GM12891 (cell line): ENCODE data around the gene ACP3.
"Not testable (repeated sequence)": the region's sequence is repeated elsewhere in the genome, so short reads cannot be mapped to it uniquely, and the experiment has no call there.

Experiments
- DNase-seq: peaks from one replicate; pipeline ENCODE4 v3.0.0; 2011; ENCODE audit warnings: low spot score; ENCODE audit not compliant: insufficient read length
- FAIRE-seq: peaks from 2 replicates; lab custom pipeline; 2011; peaks lifted over from hg19 to GRCh38; lab: Jason Lieb, UNC
- PAX5 ChIP-seq: IDR thresholded peaks from 2 replicates; pipeline ENCODE4 v1.6.1; 2011; ENCODE audit warnings: low read length, moderate library complexity, mild to moderate bottlenecking; ENCODE audit not compliant: insufficient read depth, severe bottlenecking
- POLR2A ChIP-seq: IDR thresholded peaks from 2 replicates; pipeline ENCODE4 v1.6.1; 2011; ENCODE audit warnings: low read depth, low read length, control low read depth
- POLR2AphosphoS5 ChIP-seq: IDR thresholded peaks from 2 replicates; pipeline ENCODE4 v1.6.1; 2011; ENCODE audit warnings: low read depth, low read length, control low read depth
- POU2F2 ChIP-seq: IDR thresholded peaks from 2 replicates; pipeline ENCODE4 v1.6.1; 2011; ENCODE audit warnings: low read depth, mild to moderate bottlenecking, control low read depth, low read length, moderate library complexity
- SPI1 ChIP-seq: IDR thresholded peaks from 2 replicates; pipeline ENCODE4 v1.6.1; 2011; ENCODE audit warnings: low read depth, low read length, control low read depth
- TAF1 ChIP-seq: IDR thresholded peaks from 2 replicates; pipeline ENCODE4 v1.6.1; 2011; ENCODE audit warnings: low read depth, low read length, control low read depth

ACP3 gene

DNA sequence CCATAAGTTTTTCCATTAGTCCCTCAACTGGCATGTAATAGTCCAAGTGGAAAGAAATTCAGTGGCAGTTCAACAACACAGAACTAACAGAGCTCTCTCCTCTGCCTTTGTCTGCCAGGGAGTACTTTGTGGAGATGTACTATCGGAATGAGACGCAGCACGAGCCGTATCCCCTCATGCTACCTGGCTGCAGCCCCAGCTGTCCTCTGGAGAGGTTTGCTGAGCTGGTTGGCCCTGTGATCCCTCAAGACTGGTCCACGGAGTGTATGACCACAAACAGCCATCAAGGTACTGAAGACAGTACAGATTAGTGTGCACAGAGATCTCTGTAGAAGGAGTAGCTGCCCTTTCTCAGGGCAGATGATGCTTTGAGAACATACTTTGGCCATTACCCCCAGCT lies 39.4 kb downstream of the ACP3 start:
- TF ChIP-seq PAX5 (no peak), POLR2A (no peak), TAF1 (no peak), SPI1 (no peak)
- FAIRE-seq (no peak), DNase-seq (no peak)

DNA sequence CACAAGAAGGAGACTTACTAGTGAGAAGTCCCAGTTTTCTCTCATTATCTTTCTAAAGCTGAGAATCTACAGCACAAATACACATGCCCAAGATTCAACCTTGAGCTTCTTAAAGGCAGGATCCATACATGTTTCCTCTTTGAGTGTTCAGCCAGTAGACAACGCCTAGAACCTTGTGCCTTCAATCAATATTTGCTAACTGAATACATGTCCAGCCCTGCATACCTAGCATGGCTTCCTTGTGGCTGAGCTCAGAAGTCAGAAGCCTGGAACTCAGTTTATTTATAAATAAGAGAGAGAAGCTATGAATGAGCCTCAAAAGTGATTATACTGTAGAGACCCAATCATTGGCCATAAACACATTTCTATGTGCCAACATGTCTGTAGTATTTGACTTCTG lies 43.5 kb downstream of the ACP3 start:
- TF ChIP-seq PAX5 (no peak), POU2F2 (no peak)
- FAIRE-seq (no peak), DNase-seq (no peak)

DNA sequence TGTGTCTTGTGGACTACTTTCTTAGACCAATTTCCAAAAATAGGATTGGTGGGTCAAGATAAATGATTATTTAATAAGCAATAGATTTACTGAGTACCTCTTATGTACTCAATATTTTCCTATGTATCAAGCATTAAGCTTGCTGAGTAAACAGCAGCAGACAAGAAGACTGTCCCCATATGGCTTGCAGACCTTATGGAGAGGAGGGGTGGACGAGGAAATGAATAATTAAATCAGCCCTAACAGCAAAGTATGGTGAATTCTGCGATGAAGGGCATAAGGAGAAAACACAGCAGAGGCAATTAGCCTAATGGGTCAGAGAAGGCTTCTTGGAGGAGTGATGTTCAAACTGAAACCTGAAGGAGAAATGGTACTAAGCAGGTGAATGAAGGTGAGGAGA lies 45.1 kb downstream of the ACP3 start:
- FAIRE-seq: no peak
- TF ChIP-seq TAF1 (no peak), POLR2AphosphoS5 (no peak), PAX5 (no peak)
- DNase-seq: no peak

DNA sequence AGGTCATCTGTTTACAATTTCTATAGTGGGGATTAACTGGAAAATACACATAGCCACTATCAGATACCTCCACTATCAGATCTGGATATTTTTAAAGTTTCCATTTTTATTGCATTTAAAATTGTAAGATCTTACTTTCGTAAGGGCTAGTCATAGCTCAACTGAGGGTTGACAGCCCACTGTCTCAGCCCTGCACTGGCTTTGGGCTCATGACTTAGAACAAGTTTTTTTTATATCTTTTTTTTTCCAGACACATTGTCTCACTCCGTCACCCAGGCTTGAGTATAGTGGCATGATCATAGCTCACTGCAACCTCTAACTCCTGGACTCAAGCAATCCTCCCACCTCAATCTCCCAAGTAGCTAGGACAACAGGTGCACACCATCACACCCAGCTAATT lies 51.3 kb downstream of the ACP3 start:
- FAIRE-seq: no peak
- no peak for TF ChIP-seq POU2F2
- no peak for TF ChIP-seq TAF1
- TF ChIP-seq POLR2AphosphoS5: no peak
- no peak for TF ChIP-seq PAX5
- no peak for TF ChIP-seq POLR2A
- no peak for TF ChIP-seq SPI1
- DNase-seq: no peak

DNA sequence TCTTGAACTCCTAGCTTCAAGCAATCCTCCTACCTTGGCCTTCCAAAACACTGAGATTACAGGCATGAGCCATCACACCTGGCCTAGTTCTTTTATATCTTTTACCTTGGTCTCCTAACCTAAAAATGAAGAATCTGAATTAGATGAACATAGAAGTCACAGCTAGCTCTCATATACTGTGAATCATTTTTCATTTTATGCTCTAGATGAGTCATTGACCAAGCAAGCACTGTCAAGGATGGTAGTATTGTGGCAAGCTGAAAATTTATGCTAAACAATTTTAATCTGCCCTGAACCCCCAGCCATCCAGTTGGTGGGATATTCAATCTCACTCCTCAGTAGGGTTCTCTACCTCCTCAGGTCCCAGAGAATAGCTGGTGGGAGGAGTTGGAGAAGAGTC lies 51.8 kb downstream of the ACP3 start:
- no peak for DNase-seq
- TF ChIP-seq SPI1 (no peak), PAX5 (no peak), POU2F2 (no peak), POLR2A (no peak), TAF1 (no peak), POLR2AphosphoS5 (no peak)
- no peak for FAIRE-seq

DNA sequence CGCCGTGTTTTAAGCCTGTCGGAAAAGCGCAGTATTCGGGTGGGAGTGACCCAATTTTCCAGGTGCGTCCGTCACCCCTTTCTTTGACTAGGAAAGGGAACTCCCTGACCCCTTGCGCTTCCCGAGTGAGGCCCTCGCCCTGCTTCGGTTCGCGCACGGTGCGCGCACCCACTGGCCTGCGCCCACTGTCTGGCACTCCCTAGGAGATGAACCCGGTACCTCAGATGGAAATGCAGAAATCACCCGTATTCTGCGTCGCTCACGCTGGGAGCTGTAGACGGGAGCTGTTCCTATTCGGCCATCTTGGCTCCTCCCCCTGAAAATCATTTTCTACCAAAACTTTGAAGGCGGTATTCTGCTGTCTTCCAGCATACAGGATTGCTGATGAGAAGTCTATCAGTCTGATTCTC lies 59.7 kb downstream of the ACP3 start:
- DNase-seq, FAIRE-seq: not testable (repeated sequence)

DNA sequence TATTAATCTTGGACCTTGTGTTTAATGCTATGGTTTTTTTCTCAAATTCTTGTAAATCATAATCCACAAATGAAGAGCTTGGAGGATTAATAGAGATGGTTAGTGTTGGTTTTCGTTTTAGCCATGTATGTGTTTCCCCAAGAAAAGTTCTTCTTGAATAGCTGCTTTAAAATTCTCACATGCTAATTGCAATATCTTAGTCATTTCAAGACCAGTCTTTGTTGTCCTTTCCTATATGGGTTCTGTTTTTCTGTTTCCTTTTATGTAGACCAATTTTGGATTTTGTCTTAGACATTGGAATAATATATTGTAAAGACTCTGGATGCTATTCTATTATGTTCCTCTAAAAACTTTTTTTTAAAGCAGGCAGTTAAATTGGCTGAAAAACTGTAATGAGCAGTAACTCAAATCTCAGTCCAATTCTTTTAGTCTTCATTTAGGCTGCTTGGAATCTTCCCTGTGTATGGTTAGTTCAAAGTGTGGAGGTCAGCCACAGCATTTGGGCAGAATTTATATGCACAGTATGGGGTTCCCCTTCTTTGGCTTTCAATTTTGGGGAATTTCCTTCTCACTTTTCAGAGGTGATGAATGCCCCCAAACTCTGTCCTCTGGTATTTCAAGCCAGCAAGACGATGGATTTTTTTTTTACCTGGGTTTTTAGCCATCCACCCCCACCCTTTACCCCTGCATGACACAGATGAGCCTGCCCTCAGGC lies 61.0 kb downstream of the ACP3 start:
- no peak for DNase-seq
- no peak for FAIRE-seq
- no peak for TF ChIP-seq PAX5
- TF ChIP-seq POU2F2: no peak
- no peak for TF ChIP-seq POLR2A
- no peak for TF ChIP-seq TAF1
- no peak for TF ChIP-seq POLR2AphosphoS5
- TF ChIP-seq SPI1: no peak

DNA sequence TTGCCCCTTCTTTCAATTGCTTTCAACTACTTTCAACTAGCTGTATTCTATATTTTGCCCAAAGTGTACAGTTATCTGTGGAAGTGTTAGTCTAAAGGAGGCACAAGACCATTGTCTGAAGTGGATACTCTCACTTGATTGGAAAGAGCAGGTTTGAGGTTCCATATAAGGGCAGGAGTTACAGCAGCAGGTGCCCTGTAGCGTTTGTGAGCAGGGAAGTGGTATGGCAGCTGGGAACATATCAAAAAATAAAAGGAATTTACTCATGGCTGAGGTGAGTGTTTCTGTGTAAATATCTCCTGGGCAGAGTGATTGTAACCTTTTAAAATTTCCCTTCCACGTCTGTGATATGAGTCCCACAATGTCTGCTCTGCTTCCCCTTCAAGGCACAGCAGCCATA lies 61.6 kb downstream of the ACP3 start:
- DNase-seq (no peak), FAIRE-seq (no peak)
- TF ChIP-seq POU2F2 (no peak), TAF1 (no peak), POLR2A (no peak), POLR2AphosphoS5 (no peak), SPI1 (no peak), PAX5 (no peak)

DNA sequence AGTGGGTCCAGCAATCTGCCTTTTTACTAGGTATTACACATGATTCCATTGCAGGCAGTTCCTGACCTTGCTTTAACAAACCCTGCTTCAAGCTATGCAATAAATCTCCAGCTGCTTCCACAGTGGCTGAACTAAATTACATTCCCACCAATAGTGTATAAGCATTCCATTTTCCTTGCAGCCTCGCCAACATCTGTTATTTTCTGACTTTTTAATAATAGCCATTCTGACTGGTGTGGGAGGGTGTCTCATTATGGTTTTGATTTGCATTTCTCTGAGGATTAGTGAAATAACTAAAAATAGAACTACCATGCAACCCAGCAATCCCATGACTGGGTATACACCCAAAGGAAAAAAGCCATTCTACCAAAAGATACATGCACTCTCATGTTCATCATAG lies 63.7 kb downstream of the ACP3 start:
- DNase-seq (no peak), FAIRE-seq (no peak)
- no peak for TF ChIP-seq POU2F2
- TF ChIP-seq POLR2AphosphoS5: no peak
- no peak for TF ChIP-seq SPI1
- no peak for TF ChIP-seq POLR2A
- no peak for TF ChIP-seq TAF1
- TF ChIP-seq PAX5: no peak

DNA sequence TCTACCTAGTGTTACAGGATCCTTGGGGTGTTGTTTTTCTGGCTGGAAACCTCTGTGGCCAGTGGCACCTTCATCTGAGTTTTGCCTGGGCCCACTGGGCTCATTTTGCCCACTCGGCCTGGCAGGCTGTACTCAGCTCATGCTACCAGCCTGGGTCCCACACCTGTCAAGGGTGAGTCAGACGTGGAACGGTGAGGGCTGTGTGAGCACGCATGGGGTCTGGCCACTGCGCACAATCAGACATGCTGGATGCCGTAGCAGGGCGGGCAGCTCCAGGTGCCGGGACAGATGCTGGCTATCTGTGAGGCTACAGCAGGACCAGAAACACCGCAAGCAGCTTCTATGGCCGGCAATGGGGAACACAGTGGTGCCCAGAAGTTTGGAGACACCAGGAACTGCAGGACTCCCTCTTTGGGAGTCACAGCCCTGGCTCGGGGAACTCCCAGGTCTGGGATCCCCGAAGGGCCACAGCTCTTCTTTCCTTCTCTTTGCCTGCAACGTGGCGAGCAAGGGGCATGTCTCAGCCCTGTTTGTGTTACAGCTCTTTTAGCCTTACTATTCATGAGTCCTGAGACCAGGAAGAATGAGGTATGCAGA lies 64.2 kb downstream of the ACP3 start:
- TF ChIP-seq POLR2A (no peak), POU2F2 (no peak), SPI1 (no peak), PAX5 (no peak), TAF1 (no peak), POLR2AphosphoS5 (no peak)
- no peak for FAIRE-seq

DNA sequence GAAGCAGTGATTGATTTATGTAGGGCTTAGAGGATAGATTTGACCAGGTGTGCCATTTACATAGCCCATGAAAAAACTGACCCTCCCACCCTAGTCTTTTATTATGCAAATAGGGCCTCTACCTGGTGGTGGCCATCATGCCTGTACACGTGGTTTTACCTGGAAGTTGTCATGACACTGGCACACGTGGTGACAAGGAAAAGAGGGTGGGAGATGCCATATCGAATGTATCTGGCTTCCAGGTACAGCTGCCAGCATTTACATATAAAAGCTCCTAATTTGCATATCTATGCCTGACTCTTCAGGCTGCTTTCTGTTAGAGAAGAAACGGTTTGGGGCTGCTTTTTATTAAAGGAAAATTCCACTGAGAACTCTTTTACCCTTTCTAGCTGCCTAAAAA lies 65.1 kb downstream of the ACP3 start:
- TF ChIP-seq TAF1: no peak
- TF ChIP-seq POLR2A: no peak
- FAIRE-seq (no peak), DNase-seq (no peak)

More for the DNA sequence above, 64.2 kb downstream of the ACP3 start:
- DNase-seq: no peak

DNA sequence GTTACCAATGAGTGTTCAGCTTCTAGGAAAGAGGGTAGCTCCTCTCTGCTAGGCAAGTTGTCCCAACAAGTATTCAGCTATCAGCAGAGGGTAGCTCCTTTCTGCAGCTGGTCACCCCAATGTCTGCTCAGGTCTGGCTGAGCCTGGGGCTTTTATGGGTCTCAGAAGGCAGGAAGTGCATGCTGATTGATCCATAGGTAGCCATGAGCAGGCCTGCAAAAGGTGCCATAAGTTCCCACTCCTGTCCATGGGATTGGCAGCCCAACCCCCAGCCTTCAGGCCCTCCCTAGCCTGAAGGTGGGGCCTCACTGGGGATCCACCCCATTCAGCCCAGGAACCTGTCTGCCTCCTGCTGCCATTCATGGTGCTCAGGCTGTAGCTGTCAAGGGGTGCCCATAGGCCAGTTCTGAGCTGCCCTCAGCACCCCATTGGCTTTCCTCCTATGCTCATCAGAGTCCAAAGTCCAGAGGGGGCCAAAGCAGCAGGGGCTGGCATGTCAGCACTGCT lies 65.5 kb downstream of the ACP3 start:
- TF ChIP-seq POLR2A (no peak), POLR2AphosphoS5 (no peak), POU2F2 (no peak), TAF1 (no peak), SPI1 (no peak)
- no peak for DNase-seq
- FAIRE-seq: no peak
